Mesothelial cell of epicardium (in vitro differentiated cells): ENCODE measurements around the gene RILP. TPM values are rescaled to one million over a fixed set of nuclear protein-coding genes. Genes with fewer than 3 reads are reported as not detected.

ENCODE experiments used
- DNase-seq, 2 experiments: peaks; one replicate each; pipeline ENCODE4 v3.0.0; 2021; ENCODE audit warnings: low spot score in 2 of 2; ENCODE audit not compliant: unreplicated experiment in 2 of 2
- H3K27ac Mint-ChIP-seq: 2 replicates; pipeline ENCODE4 v1.8.0; 2021; ENCODE audit warnings: mixed read lengths
- H3K27me3 Mint-ChIP-seq: 2 replicates; pipeline ENCODE4 v1.8.0; 2021; ENCODE audit warnings: low read depth, mixed read lengths
- H3K36me3 Mint-ChIP-seq: 2 replicates; pipeline ENCODE4 v1.8.0; 2021; ENCODE audit warnings: mixed read lengths
- H3K4me1 Mint-ChIP-seq: 2 replicates; pipeline ENCODE4 v1.8.0; 2021; ENCODE audit warnings: mixed read lengths
- H3K4me3 Mint-ChIP-seq: 2 replicates; pipeline ENCODE4 v1.8.0; 2021; ENCODE audit warnings: mild to moderate bottlenecking, moderate library complexity, mixed read lengths
- H3K9me3 Mint-ChIP-seq: 2 replicates; pipeline ENCODE4 v1.8.0; 2021; ENCODE audit warnings: mixed read lengths
- CTCF ChIP-seq: fragments of 200-600 bp; sonication (generic); IDR thresholded peaks from one replicate; pipeline ENCODE4 v1.5.0; 2021; ENCODE audit warnings: antibody characterized with exemption; ENCODE audit not compliant: unreplicated experiment
- total RNA-seq: library from RNA; stranded (reverse); gene quantifications from 3 replicates; pipeline ENCODE4 v1.2.1, GENCODE V29; 2021

Gene RILP
- total RNA-seq, 1 donor from 2014 or later, result 3.8 TPM

GRCh38 chr17:1597861-1598342 lies 51.8 kb downstream of the RILP start:
- no peaks in the 10 kb centered on the region for H3K4me1 Mint-ChIP-seq
- H3K9me3 Mint-ChIP-seq, result peaks cover 10% of the 10 kb centered on the region
- no peak overlapping the region for H3K4me3 Mint-ChIP-seq
- TF ChIP-seq CTCF, result no peak
- no peak for DNase-seq
- no peak overlapping the region for H3K27ac Mint-ChIP-seq
- no peaks in the 10 kb centered on the region for H3K27me3 Mint-ChIP-seq
- H3K36me3 Mint-ChIP-seq, result no peaks in the 10 kb centered on the region

Other genes with a start within 250 kb of the RILP start
- gene YWHAE, start 249.6 kb downstream of the RILP start, total RNA-seq, result 714 to 730 TPM (median 714 TPM) in 3 replicates
- 38.2 to 41.9 TPM (median 41.3 TPM) in 3 replicates for gene CRK, start 193.6 kb downstream of the RILP start, total RNA-seq
- gene MYO1C, start 157.2 kb downstream of the RILP start, total RNA-seq, result 144 to 149 TPM (median 147 TPM) in 3 replicates
- 22.4 to 23.5 TPM (median 22.5 TPM) in 3 replicates for gene INPP5K, start 133.3 kb downstream of the RILP start, total RNA-seq
- gene PITPNA, start 87.1 kb downstream of the RILP start, total RNA-seq, result 58.3 to 63.4 TPM (median 61.8 TPM) in 3 replicates
- 12.4 to 13.3 TPM (median 12.4 TPM) in 3 replicates for gene SLC43A2, start 21.0 kb downstream of the RILP start, total RNA-seq
- gene SCARF1, start 4.1 kb downstream of the RILP start, total RNA-seq, result 1.5 to 2.1 TPM (median 1.8 TPM) in 3 replicates
- gene PRPF8, start 35.0 kb upstream of the RILP start, total RNA-seq, result 331 to 354 TPM (median 334 TPM) in 3 replicates
- 8.6 to 9.2 TPM (median 8.7 TPM) in 3 replicates for gene TLCD2, start 60.5 kb upstream of the RILP start, total RNA-seq
- 20.3 to 22.9 TPM (median 20.6 TPM) in 3 replicates for gene WDR81, start 74.8 kb upstream of the RILP start, total RNA-seq
- 0.32 to 0.63 TPM (median 0.44 TPM) in 3 replicates for gene SERPINF2, start 93.0 kb upstream of the RILP start, total RNA-seq
- 69.6 to 72.5 TPM (median 71.4 TPM) in 3 replicates for gene SERPINF1, start 112.2 kb upstream of the RILP start, total RNA-seq
- 21.9 to 24.9 TPM (median 24.5 TPM) in 3 replicates for gene SMYD4, start 180.0 kb upstream of the RILP start, total RNA-seq
- 91.2 to 98.0 TPM (median 94.2 TPM) in 3 replicates for gene RPA1, start 180.1 kb upstream of the RILP start, total RNA-seq